ENCODE data around the gene SSBP2. TPM values are rescaled to one million over a fixed set of nuclear protein-coding genes. Genes with fewer than 3 reads are reported as not detected.

The SSBP2 gene
- 20.8 and 20.9 TPM in 2 replicates for total RNA-seq

GRCh38 chr5:81751009-81751835, at the start of gene SSBP2:
TSS of gene SSBP2 (minus strand) at chr5:81751097. CDS start at chr5:81751042, 55 bp downstream.

GRCh38 chr5:81393783-81394718, 356.8 kb downstream of the SSBP2 start, which contains the start of gene ACOT12:
TSS of gene ACOT12 (minus strand) at chr5:81394134. CDS start at chr5:81394114, 20 bp downstream.

Other genes starting within 250 kb of the SSBP2 start
- gene ATG10, start 220.9 kb upstream of the SSBP2 start, total RNA-seq, result 8.4 and 14.1 TPM in 2 replicates

Data from articular chondrocyte of knee joint (primary cell).